Fibroblast of lung (primary cell): Measurements from ENCODE around the gene ZNF672.
"Not testable (repeated sequence)": the region's sequence is repeated elsewhere in the genome, so short reads cannot be mapped to it uniquely, and the experiment has no call there.

Source experiments
- EZH2 ChIP-seq: IDR thresholded peaks from 2 replicates; pipeline ENCODE4 v1.5.1; 2012; ENCODE audit warnings: low read length, control low read depth, mild to moderate bottlenecking; ENCODE audit errors: missing control alignments
- TF ChIP-seq, protein P1 (sequence below), 2 donors: IDR thresholded peaks in 1 of 2; conservative IDR thresholded peaks in 1 of 2; 1 replicate in 1 of 2; 2 replicates in 1 of 2; pipeline ENCODE4 v1.5.1; 2011 to 2012; ENCODE audit warnings: low read length in 2 of 2, control low read depth in 1 of 2, inconsistent platforms in 1 of 2, low read depth in 1 of 2, mild to moderate bottlenecking in 1 of 2

- TF ChIP-seq, protein P1, sequence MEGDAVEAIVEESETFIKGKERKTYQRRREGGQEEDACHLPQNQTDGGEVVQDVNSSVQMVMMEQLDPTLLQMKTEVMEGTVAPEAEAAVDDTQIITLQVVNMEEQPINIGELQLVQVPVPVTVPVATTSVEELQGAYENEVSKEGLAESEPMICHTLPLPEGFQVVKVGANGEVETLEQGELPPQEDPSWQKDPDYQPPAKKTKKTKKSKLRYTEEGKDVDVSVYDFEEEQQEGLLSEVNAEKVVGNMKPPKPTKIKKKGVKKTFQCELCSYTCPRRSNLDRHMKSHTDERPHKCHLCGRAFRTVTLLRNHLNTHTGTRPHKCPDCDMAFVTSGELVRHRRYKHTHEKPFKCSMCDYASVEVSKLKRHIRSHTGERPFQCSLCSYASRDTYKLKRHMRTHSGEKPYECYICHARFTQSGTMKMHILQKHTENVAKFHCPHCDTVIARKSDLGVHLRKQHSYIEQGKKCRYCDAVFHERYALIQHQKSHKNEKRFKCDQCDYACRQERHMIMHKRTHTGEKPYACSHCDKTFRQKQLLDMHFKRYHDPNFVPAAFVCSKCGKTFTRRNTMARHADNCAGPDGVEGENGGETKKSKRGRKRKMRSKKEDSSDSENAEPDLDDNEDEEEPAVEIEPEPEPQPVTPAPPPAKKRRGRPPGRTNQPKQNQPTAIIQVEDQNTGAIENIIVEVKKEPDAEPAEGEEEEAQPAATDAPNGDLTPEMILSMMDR (conservative IDR thresholded peaks at IDR 0.05 in 1 of 2, IDR thresholded peaks at IDR 0.05 in 1 of 2; ENCODE audit: low read depth in 1 of 2, low read length in 2 of 2) = not testable (repeated sequence)
- not testable (repeated sequence) for TF ChIP-seq EZH2
Measured at GRCh38 chr1:248803501-248803900, 34.5 kb upstream of the ZNF672 start.
